Left renal cortex interstitium (tissue), 4 donors: Measurements from ENCODE around the gene HTATIP2. TPM values are rescaled to one million over a fixed set of nuclear protein-coding genes. Genes with fewer than 3 reads are reported as not detected.
A peak's percentile ranks its signal among the peaks of the same experiment; 100 is the strongest.
"Not testable (repeated sequence)": the region's sequence is repeated elsewhere in the genome, so short reads cannot be mapped to it uniquely, and the experiment has no call there.

Source experiments
- DNase-seq, 4 donors: peaks; one replicate each; pipeline ENCODE4 v3.0.0-alpha.2; 2013; ENCODE audit warnings: low read depth in 4 of 4, low spot score in 2 of 4, missing footprints in 1 of 4
- polyA plus RNA-seq, 4 donors: library from polyadenylated mRNA; unstranded; fragments of 120-200 nt; gene quantifications; one replicate each; pipeline ENCODE4 v1.2.1, GENCODE V29; 2013; ENCODE audit not compliant: insufficient read length in 4 of 4

HTATIP2 gene
- polyA plus RNA-seq, 4 donors = 2.7 to 4.5 (median 3.9) TPM

- DNase-seq = no peak
Measured at GRCh38 chr11:20369826-20370225, 6.3 kb downstream of the HTATIP2 start.

- no peak for DNase-seq
Measured at GRCh38 chr11:20372081-20372626, 8.6 kb downstream of the HTATIP2 start.

GRCh38 chr11:20373147-20373546, 9.6 kb downstream of the HTATIP2 start:
- no peak for DNase-seq

GRCh38 chr11:20373568-20374209, 10.2 kb downstream of the HTATIP2 start:
- DNase-seq = no peak

GRCh38 chr11:20374741-20375300, 11.3 kb downstream of the HTATIP2 start:
- no peak for DNase-seq

GRCh38 chr11:20376162-20376730, 12.7 kb downstream of the HTATIP2 start:
- no peak for DNase-seq

- not testable (repeated sequence) for DNase-seq
Measured at GRCh38 chr11:20385996-20386395, 22.5 kb downstream of the HTATIP2 start.

- DNase-seq = peak; percentile 86 to 91 (median 88)
Measured at GRCh38 chr11:20387261-20388095, 24.0 kb downstream of the HTATIP2 start, which contains the start of gene PRMT3. TSS of gene PRMT3 (plus strand) at chr11:20387716. CDS start at chr11:20387747, 31 bp downstream.

- DNase-seq = no peak
Measured at GRCh38 chr11:20388096-20389055, 24.9 kb downstream of the HTATIP2 start.

- peak in 3 of 4 donors; percentile 41 to 61 (median 54) for DNase-seq
Measured at GRCh38 chr11:20397281-20397680, 33.8 kb downstream of the HTATIP2 start.

- no peak for DNase-seq
Measured at GRCh38 chr11:20399498-20399897, 36.0 kb downstream of the HTATIP2 start.

- no peak for DNase-seq
Measured at GRCh38 chr11:20403059-20403458, 39.5 kb downstream of the HTATIP2 start.

GRCh38 chr11:20406484-20406883, 43.0 kb downstream of the HTATIP2 start:
- no peak for DNase-seq

GRCh38 chr11:20407344-20407743, 43.8 kb downstream of the HTATIP2 start:
- DNase-seq = no peak

- no peak for DNase-seq
Measured at GRCh38 chr11:20415432-20415831, 51.9 kb downstream of the HTATIP2 start.

GRCh38 chr11:20417771-20418170, 54.3 kb downstream of the HTATIP2 start:
- DNase-seq = no peak

GRCh38 chr11:20421946-20422345, 58.4 kb downstream of the HTATIP2 start:
- no peak for DNase-seq

GRCh38 chr11:20429216-20429615, 65.7 kb downstream of the HTATIP2 start:
- no peak for DNase-seq
